ENCODE measurements around the gene RSBN1. TPM values are rescaled to one million over a fixed set of nuclear protein-coding genes. Genes with fewer than 3 reads are reported as not detected.
A peak's percentile ranks its signal among the peaks of the same experiment; 100 is the strongest.

RSBN1 gene
- total and polyA plus RNA-seq, 9 of the 15 experiments (the other 6 are each of a cell fraction or from before 2014, with no cell fraction given) = 4.5 to 24.3 (median 13.0) TPM

DNA sequence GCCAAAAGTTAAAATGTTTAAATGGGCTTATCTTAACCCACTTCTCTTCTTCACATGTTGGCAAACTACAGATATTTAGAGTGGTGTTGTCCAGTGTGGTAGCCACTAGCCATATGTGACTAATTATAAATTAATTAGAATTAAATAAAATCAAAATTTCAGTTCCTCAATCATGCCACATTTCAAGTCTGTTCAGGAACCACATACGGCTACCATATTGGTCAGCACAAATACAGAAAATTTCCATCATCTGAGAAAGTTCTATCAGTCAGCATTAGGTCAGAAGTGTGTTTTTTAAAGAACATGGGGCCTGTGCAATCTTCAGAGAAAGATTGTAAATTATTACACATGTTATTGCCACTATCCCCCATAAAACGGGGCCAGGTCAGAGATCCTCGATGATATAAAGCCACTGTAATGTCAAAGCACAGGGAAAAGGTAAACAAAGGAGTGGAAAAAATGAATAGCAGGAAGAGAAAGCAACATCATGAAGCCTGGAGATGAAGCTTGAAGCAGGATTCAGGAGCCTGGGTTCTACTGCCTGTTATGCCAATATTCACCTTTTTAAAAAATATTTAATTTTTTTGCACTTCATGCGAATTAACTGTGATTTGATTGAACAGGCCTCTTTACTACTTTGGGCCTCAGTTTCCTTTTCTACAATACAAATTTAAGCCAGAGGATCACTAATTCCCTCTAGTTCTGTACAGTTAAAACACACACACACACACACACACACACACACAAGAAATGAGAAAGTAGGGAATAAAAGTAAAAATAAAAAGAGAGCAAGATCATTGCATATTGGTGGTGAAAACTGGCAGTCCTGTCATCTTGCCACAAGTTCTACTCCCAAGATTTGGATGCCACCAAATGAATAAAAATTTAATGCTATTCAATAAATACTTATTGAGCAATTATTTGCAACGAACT lies 2.3 kb downstream of the RSBN1 start (continued):
- TF ChIP-seq, protein P1, sequence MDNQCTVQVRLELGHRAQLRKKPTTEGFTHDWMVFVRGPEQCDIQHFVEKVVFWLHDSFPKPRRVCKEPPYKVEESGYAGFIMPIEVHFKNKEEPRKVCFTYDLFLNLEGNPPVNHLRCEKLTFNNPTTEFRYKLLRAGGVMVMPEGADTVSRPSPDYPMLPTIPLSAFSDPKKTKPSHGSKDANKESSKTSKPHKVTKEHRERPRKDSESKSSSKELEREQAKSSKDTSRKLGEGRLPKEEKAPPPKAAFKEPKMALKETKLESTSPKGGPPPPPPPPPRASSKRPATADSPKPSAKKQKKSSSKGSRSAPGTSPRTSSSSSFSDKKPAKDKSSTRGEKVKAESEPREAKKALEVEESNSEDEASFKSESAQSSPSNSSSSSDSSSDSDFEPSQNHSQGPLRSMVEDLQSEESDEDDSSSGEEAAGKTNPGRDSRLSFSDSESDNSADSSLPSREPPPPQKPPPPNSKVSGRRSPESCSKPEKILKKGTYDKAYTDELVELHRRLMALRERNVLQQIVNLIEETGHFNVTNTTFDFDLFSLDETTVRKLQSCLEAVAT (IDR thresholded peaks at IDR 0.05) = peak; percentile 57 to 59; a peak in 2 of 4 replicates
- no peak for TF ChIP-seq NR1H2 (CRISPR knock-in tag; IDR thresholded peaks at IDR 0.05)
- no peak for TF ChIP-seq KAT2B (IDR thresholded peaks at IDR 0.05; ENCODE audit: low read depth, low read length)
- TF ChIP-seq SRSF9 (IDR thresholded peaks at IDR 0.05; ENCODE audit: borderline replicate concordance, low read depth, low read length) = no peak
- TF ChIP-seq CHD4 (IDR thresholded peaks at IDR 0.05; ENCODE audit: insufficient read depth, insufficient replicate concordance, low read depth, low read length, poor library complexity, severe bottlenecking) = no peak
- TF ChIP-seq FOXJ2 (tag; IDR thresholded peaks at IDR 0.05) = peak; percentile 76
- no peak for TF ChIP-seq RAD51 (IDR thresholded peaks at IDR 0.05; ENCODE audit: borderline replicate concordance, low read depth)
- no peak for TF ChIP-seq ELF1 (tag; IDR thresholded peaks at IDR 0.05)
- TF ChIP-seq PHF8 (IDR thresholded peaks at IDR 0.05; ENCODE audit: borderline replicate concordance, low read length) = no peak
- TF ChIP-seq CHD2 (IDR thresholded peaks at IDR 0.05; ENCODE audit: low read depth, low read length) = no peak
- no peak for TF ChIP-seq POLR2G (IDR thresholded peaks at IDR 0.05; ENCODE audit: low read depth, low read length)
- peak; percentile 70 for TF ChIP-seq FOSL1 (tag; conservative IDR thresholded peaks at IDR 0.05)
- TF ChIP-seq BDP1 (IDR thresholded peaks at IDR 0.05; ENCODE audit: insufficient read depth, insufficient read length) = no peak
- peak; percentile 46 for TF ChIP-seq MEIS2 (IDR thresholded peaks at IDR 0.05; ENCODE audit: partially characterized antibody)
- no peak for TF ChIP-seq YY1 (IDR thresholded peaks at IDR 0.05; ENCODE audit: borderline replicate concordance in 1 of 3, control insufficient read depth in 1 of 3, extremely low read depth in 1 of 3, insufficient read depth in 3 of 3, insufficient read length in 1 of 3, insufficient replicate concordance in 2 of 3, low read depth in 1 of 3, low read length in 2 of 3)
- TF ChIP-seq ZNF140 (CRISPR knock-in tag; IDR thresholded peaks at IDR 0.05) = no peak
- peak; percentile 41; the same call in 1 of the 2 replicates for TF ChIP-seq ARID1B (IDR thresholded peaks at IDR 0.05)
- TF ChIP-seq ZZZ3 (IDR thresholded peaks at IDR 0.05) = no peak
- TF ChIP-seq ZNF41 (CRISPR knock-in tag; conservative IDR thresholded peaks at IDR 0.05) = no peak
- TF ChIP-seq MEF2D (tag; conservative IDR thresholded peaks at IDR 0.05; ENCODE audit: low read depth) = no peak
- no peak for TF ChIP-seq NFXL1 (CRISPR knock-in tag; IDR thresholded peaks at IDR 0.05)
- no peak for TF ChIP-seq SAP30 (IDR thresholded peaks at IDR 0.05; ENCODE audit: borderline replicate concordance, insufficient read depth, low read depth, low read length, poor library complexity, severe bottlenecking)
- TF ChIP-seq EWSR1 (IDR thresholded peaks at IDR 0.05; ENCODE audit: borderline replicate concordance, low read depth, partially characterized antibody) = no peak
- no peak for TF ChIP-seq MAFG (tag; conservative IDR thresholded peaks at IDR 0.05)
